NCI-H2171 (cell line): ENCODE results near the gene NEURL3.

Experiments
- DNase-seq: peaks from one replicate; lab custom pipeline; 2025; lab: John Stamatoyannopoulos, UW

NEURL3 gene

DNA sequence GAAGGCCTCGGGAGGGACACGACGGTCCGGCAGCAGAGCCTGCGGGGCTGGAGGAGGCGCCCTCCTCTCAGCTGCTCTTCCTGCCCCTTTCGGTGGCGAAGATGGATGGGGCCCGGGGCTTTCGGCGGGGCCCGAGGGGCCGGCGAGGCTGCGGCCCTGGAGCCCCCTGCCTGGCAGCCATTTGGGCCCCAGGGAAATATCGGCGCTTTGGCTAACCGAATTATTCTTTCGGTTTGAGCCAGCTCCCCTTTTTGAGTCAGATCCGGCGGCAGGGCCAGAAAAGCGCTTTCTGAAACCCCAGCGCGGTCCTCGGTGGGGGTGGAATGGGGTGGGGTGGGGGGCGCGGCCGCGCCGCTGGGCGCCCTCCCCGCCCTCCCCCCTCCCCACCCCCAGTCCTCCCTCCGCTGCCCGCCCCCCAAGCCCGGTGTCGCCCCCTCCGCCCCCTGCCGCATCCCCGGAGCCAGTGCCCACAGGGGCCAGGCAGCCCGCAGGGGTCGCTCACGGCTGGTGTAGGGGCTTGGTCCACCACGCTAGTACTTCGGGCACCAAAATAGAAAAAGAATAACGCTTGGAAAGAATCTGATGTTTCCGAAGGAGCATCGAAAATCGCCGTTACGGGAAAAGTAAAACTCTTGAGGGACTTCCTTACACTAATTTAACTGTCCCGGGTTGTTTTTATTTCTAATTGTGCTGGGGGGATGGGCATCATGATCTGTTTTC, 22.3 kb upstream of the NEURL3 start:
- DNase-seq, result no peak

DNA sequence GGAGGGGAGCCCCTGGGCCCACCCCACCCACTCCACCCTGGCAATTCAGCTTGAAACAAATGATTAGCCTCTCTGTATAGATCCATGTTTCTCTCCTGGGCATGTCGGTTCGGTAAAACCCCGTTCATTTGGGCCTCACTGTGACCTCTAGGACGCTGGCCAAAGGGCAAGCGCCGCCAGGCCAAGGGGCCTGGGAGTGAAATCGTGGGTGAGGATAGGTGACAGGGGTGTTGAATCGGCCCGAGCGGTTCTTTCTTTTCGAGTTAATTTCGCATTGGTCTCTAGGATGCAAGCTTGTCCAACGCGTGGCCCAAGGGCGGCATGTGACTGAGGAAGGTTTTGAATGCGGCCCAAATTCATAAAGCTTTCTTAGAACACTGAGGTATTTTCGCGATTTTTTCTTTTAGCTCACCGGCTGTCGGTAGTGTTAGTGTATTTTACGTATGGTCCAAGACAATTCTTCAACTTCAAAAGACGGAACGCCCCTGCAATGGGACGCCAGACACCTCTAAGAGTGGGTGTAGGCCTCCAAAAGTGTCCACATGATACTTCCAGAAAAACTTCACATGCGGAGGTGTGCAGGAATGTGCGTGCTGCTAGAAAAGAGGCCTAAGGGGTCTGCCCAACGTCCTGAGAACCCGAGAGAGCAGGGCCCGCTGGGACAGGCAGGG, 21.6 kb upstream of the NEURL3 start:
- DNase-seq, result no peak

DNA sequence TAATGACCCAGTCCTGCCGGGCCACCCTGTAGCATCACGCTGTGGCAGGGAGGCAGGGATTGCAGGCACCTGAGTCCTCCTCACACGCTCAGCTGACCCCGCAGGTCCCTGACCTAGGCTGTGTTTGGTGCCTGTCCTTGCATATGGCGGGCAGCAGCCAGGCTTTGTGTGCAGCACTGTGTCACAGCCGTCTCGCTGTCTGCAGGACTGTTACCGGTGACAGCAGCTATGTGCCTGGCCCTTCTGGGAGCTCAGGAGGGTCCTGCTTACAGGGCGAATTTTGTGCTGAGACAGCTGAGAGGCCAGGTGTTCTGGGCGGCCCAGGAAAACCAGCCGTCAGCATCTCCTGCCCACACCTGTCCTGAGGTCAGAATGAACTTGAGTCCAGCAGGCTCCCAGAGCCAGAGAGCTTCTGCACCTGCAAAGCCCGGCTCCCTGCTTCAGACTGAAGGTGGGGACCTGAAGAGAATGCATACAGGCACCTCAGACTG, 21.0 kb upstream of the NEURL3 start:
- no peak for DNase-seq

DNA sequence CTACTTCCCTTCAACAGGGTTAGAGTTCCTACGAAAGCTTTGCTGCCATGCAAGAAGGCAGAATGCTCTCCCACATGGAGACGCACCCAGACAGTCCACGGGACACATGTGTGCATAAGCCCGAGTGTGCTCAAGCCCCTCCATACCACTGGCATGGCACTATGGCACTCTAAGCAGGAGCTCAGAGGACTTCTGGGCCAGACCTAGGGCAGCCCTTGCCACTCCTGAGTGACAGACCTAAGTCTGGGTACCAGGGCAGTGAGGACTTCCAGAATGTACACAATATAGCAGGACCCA, 20.0 kb upstream of the NEURL3 start:
- no peak for DNase-seq

DNA sequence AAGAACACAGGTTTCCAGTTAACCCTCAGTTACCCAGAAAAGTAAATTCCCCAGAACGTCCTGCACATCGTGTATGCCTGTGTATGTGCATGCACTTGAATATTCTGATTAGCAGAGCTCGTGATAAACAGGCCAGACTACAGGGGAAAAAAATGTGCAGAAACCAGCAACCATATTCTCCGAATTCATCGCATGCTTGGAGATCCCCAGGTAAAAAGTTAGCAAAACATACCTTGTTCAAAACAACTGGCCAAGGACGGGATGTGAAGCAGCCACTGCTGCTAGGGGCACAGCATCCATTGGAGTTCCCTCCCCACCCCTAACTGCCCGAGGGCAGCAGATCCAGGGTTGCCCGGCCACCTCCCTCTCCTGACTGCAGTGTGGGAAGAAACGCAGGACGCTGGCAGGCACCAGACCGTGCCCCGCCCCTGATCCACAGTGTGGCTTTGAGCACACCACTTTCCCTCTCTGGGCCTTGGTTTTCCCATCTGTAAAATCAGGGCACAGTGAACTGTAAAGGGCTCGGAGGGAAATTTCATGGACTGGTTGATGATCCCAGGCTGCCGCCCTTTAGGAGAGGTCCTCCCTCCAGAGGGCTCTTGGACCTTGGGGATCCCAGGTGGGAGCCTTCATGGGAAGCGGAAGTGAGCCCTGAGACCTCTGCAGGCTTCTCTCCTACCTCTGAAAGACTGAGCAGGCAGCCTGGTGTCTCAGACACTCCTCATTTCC, 19.5 kb upstream of the NEURL3 start:
- no peak for DNase-seq

DNA sequence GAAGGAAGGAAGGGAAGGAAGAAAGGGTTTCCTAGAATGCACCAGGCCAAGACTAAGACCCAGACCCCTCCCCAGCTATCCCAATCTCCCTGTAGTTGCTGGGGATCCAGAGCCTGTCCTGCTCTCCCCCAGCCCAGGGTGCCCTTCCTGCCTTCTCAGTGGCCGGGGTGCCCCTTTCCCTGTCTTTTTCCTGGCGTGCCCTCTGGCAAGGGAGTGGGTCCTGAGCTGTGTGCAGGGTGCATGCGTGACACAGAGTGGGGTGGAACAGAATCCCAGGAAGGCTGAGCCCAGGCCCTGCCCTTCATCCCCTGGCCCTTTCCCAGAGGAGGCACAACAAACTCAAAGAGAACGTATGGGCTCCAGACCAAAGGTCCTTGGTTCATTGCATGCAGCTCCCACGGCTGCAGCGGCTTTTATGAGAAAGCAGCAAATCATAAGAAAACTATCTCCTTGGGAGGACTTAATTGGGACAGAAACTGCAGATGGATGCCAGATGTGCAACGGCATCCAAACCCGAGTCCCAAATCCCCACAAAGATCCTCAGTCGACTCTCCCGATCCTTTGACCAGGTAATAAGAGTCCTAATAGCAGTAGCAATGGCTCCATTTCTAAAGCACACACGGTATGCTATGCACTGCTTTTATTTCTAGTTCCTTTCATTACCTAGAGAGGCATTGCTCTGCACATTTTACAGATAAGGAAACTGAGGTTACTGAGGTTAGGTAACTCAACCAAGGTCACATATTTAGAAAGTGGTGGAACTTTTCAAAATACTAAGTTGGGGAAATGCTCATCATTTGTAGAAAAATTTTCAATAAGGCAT, 18.7 kb upstream of the NEURL3 start:
- DNase-seq, result no peak

DNA sequence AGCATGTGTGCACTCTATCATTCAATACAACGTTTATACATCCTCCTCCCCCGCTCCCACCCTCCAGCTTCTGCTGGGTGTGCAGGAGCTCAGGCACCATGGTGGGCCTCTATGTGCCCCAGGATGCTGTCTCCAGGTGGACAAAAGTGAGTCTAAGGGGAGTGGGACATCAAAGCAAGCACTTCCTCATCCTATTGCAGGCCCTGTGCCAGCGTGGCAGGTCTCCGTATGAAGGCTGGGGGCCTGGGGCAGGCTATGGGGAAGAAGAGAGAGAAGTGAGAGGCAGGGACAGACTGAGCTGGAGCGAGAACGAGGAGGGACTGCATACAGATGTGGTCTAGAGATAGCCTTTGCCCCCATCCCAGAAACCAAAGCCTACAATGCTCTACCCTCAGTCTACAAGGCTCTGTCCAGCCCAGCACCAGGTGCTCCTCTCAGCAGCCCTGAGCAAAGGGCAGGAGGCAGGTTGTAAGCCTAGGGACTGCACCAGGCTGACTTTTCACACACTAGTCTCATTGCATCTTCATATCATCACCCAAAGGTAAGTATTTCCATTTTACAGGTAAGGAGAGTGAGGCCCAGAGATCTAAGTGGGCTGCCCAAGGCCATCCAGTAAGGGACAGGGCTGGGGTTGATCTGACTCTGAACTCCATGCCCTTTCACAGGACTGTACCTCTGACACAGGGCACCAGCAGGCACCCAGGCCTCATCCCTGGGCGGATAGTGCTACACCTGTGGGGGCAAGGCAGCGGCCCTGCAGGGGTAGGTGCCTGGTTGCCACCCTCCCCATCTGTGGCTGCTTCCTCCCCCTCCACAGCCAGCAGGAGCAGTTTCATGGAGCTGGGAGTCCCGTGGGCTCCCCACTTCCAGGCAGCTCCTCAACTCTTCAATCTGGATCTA, 17.4 kb upstream of the NEURL3 start:
- no peak for DNase-seq

DNA sequence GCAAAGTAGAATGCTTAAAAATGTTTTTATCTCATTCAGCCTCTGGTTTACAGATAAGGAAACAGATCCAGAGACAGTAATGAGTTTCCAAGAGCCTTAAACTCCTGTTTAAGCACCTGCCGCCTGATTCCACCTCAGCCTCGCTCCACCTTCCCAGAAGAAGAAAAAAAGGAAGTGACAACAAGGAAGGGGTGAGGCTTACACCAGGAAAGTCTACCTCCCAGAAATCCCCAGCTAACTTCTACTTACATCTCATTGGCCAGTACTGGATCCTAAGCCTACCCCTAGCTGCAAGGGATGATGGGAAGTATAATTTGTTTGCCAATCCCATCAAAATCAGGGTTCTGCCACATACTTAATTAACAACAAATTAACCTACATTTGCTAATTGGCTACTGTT, 16.1 kb upstream of the NEURL3 start:
- no peak for DNase-seq

DNA sequence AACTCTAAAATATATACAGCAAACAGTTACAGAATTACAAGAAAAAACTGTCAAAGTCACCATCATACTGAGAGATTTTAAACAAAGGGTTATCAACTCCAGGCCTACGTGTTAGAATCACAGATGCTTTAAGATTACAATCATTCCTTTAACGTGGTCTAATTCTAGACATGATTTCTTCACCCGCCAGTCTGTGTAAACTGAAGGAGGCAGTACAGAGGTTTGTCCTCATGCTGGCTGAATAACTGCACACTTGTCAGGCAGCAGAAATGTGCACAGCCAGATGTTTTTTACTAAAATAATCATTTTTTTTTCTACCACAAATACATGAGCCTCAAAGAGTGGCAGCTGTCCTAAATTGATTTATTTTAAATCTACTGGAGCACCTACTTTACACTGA, 15.5 kb upstream of the NEURL3 start:
- DNase-seq, result no peak

DNA sequence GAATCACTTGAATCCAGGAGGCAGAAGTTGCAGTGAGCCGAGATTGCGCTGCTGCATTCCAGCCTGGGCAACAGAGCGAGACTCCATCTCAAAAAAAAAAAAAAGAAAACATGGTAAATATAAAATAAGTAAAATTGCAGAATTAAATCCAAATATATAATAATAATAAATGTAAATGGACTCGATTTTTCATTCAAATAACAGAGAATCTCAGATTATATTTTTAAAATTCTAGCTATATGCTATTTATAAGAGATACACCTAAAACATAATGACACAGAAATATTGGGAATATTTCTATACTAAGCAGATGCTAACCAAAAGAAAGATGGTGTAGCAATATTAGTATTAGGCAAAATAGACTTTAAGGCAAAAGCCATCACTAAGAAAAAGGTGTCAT, 15.1 kb upstream of the NEURL3 start:
- no peak for DNase-seq

DNA sequence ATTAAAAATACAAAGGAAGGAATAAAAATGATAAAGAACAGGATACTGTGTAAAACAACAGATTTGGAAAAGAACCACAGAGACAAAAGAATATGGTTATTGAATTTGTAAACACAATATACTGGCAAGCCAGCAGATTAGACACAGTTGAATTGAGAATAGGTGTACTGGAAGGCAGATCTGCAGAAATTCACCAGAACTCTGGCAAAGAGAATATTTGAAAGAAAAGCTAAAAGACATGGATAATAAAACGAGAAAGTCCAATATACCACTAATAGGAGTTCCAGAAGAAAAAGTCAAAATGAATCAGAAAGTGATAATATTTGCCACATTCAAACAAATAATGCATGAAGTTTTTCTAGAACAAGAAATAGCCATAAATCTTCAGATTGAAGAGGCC, 11.9 kb upstream of the NEURL3 start:
- DNase-seq, result no peak

DNA sequence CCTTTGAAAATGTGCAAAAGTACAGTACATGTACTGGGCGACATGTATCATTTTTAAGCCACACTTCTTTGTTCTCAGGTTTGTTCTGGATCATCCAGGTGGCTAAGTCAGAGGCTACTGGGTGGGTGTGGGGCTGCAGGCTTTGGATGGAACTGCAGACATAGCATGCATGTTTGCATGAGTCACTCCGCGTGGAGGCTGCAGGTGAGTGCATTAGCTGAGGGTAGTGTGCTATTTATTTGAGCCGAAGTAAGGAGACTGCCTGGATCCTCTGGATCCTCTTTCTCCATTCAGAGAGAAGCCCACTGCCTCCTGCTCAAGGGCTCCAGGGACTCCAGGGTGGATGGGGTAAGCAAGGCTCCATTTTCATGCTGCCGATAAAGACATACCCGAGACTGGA, 9.4 kb upstream of the NEURL3 start:
- no peak for DNase-seq

DNA sequence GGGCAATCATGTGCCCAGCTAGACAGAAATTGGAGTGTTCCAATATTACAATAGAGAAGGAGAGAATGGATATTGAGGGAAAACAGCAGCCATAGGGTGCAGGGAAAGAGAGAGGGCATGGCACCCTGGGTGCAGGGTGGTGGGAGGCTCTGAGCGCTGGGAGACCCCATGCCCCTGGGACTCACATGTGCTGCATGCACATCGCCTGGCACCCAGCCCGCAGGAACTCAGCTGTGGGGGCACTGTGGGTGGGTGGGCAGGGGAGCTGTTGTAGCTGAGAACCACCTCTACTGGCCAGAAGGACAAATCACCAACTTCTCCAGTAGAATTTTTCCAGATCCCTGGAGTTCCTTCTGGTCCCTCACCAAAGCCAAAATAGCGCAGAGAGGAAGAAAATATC, 7.2 kb upstream of the NEURL3 start:
- DNase-seq, result no peak

DNA sequence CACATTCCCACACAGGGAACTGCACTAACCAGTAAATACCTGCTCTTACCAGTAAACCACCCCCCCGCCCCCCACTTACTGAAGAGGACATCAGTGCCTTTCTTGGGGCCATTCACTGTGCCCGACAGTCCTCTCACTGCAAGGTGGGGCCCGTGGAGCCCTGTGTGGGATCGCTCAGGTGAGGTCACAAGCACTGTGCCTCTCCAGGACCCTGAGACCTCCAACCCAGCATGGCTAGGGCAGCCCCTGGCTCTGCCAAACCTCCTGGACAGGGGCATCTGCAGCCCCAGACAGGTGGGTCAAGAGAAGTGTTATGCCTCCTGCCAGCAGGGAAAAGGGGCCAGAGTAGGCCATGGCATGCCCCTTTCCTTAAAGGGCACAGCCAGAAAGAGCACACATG, 6.7 kb upstream of the NEURL3 start:
- no peak for DNase-seq

DNA sequence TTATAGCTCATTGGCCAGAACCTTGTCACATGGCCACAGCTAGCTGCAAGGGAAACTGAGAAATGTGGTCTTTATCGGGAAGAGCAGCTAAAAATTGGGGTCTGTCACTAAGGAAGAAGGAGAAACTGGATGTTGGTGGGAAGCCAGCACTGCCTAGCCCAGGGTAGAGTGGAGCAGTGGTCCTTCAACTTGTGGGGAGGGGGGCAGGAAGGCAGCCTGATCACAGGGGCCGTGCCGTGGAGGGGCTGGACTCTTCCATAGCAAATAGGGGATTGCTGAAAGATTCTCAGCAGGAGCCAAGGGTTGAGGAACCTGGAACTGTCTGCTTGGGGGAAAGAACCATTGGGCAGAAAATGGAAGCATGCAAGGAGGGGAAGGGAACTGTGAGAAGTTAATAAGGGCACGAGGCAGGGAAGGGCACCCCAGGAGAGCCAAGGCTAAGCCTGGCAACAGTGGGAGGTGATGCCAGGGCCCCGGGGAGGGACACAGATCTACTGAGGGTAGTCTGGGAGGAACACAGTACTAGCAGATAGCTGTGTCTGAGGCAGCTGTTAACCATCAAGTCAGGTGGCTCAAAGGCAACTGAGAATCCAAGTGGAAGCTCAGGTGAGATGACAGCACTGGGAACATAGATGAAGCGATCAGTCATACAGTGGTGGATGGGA, 5.9 kb upstream of the NEURL3 start:
- DNase-seq, result no peak

DNA sequence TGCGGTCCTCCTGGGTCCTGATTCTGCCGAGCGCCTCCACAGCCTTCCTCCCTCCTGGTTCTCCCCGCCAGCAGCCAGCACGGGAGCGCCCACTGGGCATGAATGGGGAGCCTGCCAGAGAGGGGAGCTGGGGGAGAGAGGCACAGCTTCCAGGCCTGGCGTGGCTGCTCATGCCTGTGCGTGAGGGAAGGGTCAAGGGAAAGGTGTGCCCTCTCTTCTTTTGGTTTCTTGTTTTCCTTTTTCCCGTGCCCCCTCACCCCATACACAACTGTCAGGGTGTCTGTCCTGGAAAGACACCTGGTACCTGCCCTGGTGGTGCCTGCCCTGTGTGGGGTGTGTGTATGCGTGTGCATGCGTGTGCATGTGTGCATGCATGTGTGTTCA, 4.7 kb upstream of the NEURL3 start:
- DNase-seq, result no peak

DNA sequence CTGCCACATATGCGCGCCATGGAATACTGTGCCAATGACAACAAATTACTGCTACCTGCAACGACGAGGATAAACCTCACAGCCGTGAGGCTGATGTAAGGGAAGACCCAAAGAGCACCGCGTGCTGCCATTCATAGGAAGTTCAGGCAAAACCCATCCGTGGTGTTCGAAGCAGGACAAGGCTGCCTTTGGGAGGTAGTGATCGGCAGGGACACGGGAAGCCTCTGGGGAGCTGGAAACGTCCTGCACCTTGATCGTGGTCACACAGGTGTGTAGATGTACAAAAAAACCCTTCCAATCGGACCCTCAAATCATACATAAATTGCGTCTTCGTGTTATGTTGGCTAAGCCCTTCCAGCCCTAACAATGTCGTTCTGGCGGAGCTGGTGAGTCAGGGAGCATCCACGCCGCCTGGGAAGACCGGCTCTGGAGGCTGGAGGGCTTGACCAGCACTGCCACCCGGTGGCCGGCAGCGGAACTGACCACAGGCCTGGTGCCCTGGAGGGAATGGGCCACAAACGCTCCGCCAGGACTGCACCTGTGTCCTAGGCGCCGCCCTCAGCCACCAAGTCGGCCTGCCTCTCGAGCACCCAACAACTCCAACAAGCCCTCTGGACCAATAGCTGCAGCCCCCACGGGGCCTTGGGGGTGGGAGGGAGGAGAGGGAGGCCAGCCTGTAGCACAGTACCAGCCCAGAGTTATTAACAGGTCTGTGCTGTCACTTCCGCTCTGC, 4.1 kb upstream of the NEURL3 start:
- peak; percentile 27 for DNase-seq

DNA sequence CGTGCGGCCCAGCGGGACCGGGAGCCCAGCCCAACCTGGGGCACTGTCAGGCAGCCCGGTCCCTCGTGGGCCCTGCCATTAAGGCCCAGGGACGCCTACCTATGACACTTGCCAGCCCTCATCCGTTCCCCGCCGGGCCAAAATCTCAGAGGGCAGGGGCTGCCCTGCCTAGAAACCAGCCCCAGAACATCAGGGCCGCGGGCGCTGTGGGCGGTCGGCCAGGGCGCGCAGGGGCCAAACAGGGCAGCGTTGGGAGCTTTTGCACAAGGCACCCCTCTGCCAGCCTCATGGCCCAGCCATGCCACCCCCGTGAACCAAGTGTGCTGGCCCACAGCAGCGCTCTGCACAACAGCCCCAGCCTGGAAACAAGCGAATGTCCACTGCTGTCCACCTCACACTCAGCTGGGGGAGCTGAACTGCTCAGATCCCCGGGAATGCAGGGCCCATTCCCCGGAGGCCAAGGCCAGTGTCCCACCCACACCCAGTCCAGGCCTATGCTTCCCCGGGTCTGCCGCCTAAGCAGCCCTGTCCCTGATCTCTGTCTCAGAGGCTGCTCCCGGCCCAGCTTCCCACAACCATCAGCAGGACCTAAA, 3.5 kb upstream of the NEURL3 start:
- DNase-seq, result no peak

DNA sequence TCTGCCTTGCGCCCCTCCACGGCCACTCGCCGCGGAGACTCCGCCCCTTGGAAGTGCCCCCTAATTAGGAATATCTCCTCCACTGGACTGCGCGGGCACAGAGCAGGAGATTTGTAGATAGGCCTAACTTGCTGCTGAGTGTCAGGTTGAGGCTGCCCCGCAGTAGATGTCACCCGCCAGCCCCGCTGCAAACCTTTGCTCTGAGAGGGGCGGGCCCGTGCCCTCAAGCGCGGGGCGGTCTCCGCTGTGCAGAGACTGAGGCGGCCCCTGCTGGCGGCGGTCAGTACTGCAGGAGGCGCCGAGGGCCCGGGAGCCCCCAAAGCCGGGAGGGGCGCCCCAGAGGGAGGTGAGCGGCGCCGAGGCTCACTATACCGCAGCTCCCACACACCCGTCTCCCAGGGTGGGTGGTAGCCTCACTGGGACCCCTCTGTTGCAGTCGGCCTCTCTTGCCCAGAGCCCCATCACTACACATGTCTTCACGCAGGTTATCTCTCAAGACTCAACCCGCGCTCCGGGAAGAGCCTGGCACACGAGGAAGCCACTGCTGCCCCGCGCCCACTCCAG, 2.9 kb upstream of the NEURL3 start:
- peak; percentile 48 for DNase-seq

DNA sequence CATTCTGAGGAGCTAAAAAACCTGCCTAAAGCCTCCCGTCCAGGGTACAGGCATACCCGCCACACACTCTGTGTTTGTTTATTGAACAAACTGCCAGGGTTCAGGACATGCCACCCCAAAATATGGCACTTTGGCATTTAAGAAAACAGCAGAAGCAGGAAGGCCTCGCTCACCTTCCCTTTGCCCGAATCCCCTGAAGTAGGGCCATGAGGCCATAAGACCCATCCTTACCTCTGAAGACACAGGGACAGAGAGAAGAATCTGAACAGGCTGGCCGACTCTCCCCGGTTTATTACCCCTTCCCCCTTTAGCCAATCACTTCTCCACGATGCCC, 1.7 kb upstream of the NEURL3 start:
- no peak for DNase-seq
